ENCODE results near the gene TLE5.

Gene TLE5

GRCh38 chr19:3062165-3063105 is at the start of gene TLE5:
Gene TLE5, minus strand, starts transcription at chr19:3062495. Its CDS starts 295 bp downstream, at chr19:3062200.
- DNase-seq (ENCODE audit: low spot score) = peak; percentile 63

- DNase-seq (ENCODE audit: low spot score) = no peak
These were observed 49.4 kb upstream of the TLE5 start for GRCh38 chr19:3111586-3112247.

- DNase-seq (ENCODE audit: low spot score) = no peak
These were observed 48.0 kb upstream of the TLE5 start for GRCh38 chr19:3110126-3110825.

GRCh38 chr19:3109491-3109890 is 47.2 kb upstream of the TLE5 start:
- no peak for DNase-seq (ENCODE audit: low spot score)

- DNase-seq (ENCODE audit: low spot score) = peak; percentile 82
These were observed 46.5 kb upstream of the TLE5 start for GRCh38 chr19:3108775-3109174.

GRCh38 chr19:3107658-3108057 is 45.4 kb upstream of the TLE5 start:
- no peak for DNase-seq (ENCODE audit: low spot score)

GRCh38 chr19:3106509-3107141 is 44.3 kb upstream of the TLE5 start:
- no peak for DNase-seq (ENCODE audit: low spot score)

- no peak for DNase-seq (ENCODE audit: low spot score)
These were observed 43.6 kb upstream of the TLE5 start for GRCh38 chr19:3105641-3106508.

- no peak for DNase-seq (ENCODE audit: low spot score)
These were observed 42.4 kb upstream of the TLE5 start for GRCh38 chr19:3104708-3104983.

- no peak for DNase-seq (ENCODE audit: low spot score)
These were observed 40.2 kb upstream of the TLE5 start for GRCh38 chr19:3102239-3103140.

- no peak for DNase-seq (ENCODE audit: low spot score)
These were observed 38.7 kb upstream of the TLE5 start for GRCh38 chr19:3100747-3101730.

- DNase-seq (ENCODE audit: low spot score) = no peak
These were observed 38.0 kb upstream of the TLE5 start for GRCh38 chr19:3100331-3100730.

GRCh38 chr19:3099347-3100145 is 37.3 kb upstream of the TLE5 start:
- DNase-seq (ENCODE audit: low spot score) = no peak

GRCh38 chr19:3098515-3099346 is 36.4 kb upstream of the TLE5 start:
- no peak for DNase-seq (ENCODE audit: low spot score)

- no peak for DNase-seq (ENCODE audit: low spot score)
These were observed 35.8 kb upstream of the TLE5 start for GRCh38 chr19:3098141-3098514.

GRCh38 chr19:3097442-3097871 is 35.2 kb upstream of the TLE5 start:
- DNase-seq (ENCODE audit: low spot score) = no peak

- DNase-seq (ENCODE audit: low spot score) = no peak
These were observed 34.6 kb upstream of the TLE5 start for GRCh38 chr19:3096902-3097326.
